Panc1 (cell line): ENCODE measurements around the gene UCK1. TPM values are rescaled to one million over a fixed set of nuclear protein-coding genes. Genes with fewer than 3 reads are reported as not detected.

Experiments used
- ATAC-seq: fragments of 200-7000 bp; cut with Tn5 transposase; 2 replicates; pipeline ENCODE4 v1.9.1; 2020; ENCODE audit warnings: mild to moderate bottlenecking, moderate library complexity
- BruUV-seq: library from RNA; stranded (reverse); fragments of 400-500 nt; replicated peaks from 2 replicates; lab custom pipeline; 2021; lab: Mats Ljungman, UMichigan
- CTCF ChIA-PET: fragments of 300-600 bp; sonication (Branson Sonifier 250); formaldehyde crosslinking; loops from one replicate; lab custom pipeline; 2022; ENCODE audit warnings: antibody characterized with exemption; lab: Charles Lee
- POLR2A ChIA-PET: fragments of 300-600 bp; sonication (Branson Sonifier 250); formaldehyde crosslinking; loops from one replicate; lab custom pipeline; 2022; ENCODE audit warnings: antibody characterized with exemption; lab: Charles Lee
- DNase-seq: peaks from one replicate; pipeline ENCODE4 v3.0.0-alpha.2; 2010; ENCODE audit warnings: low read depth, low spot score
- H3K27ac ChIP-seq: 2 replicates; pipeline ENCODE4 v1.5.1; 2011; ENCODE audit warnings: mild to moderate bottlenecking, low read length, inconsistent platforms
- H3K27me3 ChIP-seq: fragments of 200-500 bp; sonication (Bioruptor generic); 2 replicates; pipeline ENCODE4 v1.6.0; 2014; ENCODE audit warnings: low read length, inconsistent platforms; ENCODE audit not compliant: control insufficient read depth, insufficient read depth
- H3K36me3 ChIP-seq: fragments of 200-500 bp; sonication (Bioruptor generic); 2 replicates; pipeline ENCODE4 v1.5.1; 2014; ENCODE audit warnings: inconsistent platforms, mild to moderate bottlenecking, low read length, moderate library complexity; ENCODE audit not compliant: control insufficient read depth, insufficient read depth
- H3K4me1 ChIP-seq: 2 replicates; pipeline ENCODE4 v1.5.1; 2011; ENCODE audit warnings: inconsistent platforms, mild to moderate bottlenecking, low read length, moderate library complexity; ENCODE audit not compliant: control insufficient read depth, insufficient read depth
- H3K4me3 ChIP-seq, 2 experiments: 2 replicates each; pipeline ENCODE4 v1.5.1; 2011 to 2012; ENCODE audit warnings: low read depth in 2 of 2, low read length in 2 of 2, mild to moderate bottlenecking in 2 of 2, inconsistent platforms in 1 of 2, moderate library complexity in 1 of 2
- H3K9me3 ChIP-seq: fragments of 200-500 bp; sonication (Bioruptor generic); 2 replicates; pipeline ENCODE4 v1.5.1; 2014; ENCODE audit warnings: low read depth, mild to moderate bottlenecking, inconsistent platforms, low read length, moderate library complexity; ENCODE audit not compliant: control insufficient read depth, insufficient read depth
- POLR2AphosphoS5 ChIP-seq: IDR thresholded peaks from 2 replicates; pipeline ENCODE4 v1.6.1; 2012; ENCODE audit warnings: mild to moderate bottlenecking, low read depth, low read length, moderate library complexity
- SIN3A ChIP-seq: IDR thresholded peaks from 2 replicates; pipeline ENCODE4 v1.6.1; 2012; ENCODE audit warnings: low read depth, mild to moderate bottlenecking, low read length, moderate library complexity, borderline replicate concordance; ENCODE audit not compliant: insufficient read depth
- TCF7L2 ChIP-seq: IDR thresholded peaks from 2 replicates; pipeline ENCODE4 v1.6.1; 2011; ENCODE audit warnings: mild to moderate bottlenecking, low read depth, low read length, inconsistent platforms
- in situ Hi-C: cut with HindIII; loops from 2 replicates; pipeline ENCODE4 v1.10.0; 2016; ENCODE audit warnings: low sequenced_read_pairs, low pct_unique_long_range_greater_than_20kb
- intact Hi-C: fragments of 100-400 bp; cut with micrococcal nuclease; formaldehyde crosslinking; loops from one replicate; pipeline ENCODE4 v1.10.0; 2022; ENCODE audit not compliant: unreplicated experiment
- total RNA-seq: library from RNA; stranded (reverse); gene quantifications from one replicate; pipeline ENCODE4 v1.2.1, GENCODE V29; 2021; ENCODE audit not compliant: unreplicated experiment
- TF ChIP-seq, protein P1 (sequence below): fragments of 450-650 bp; IDR thresholded peaks from 2 replicates; pipeline ENCODE4 v1.5.1; 2017; ENCODE audit warnings: mild to moderate bottlenecking
- TF ChIP-seq, protein P2 (sequence below), 2 experiments: IDR thresholded peaks; 2 replicates each; pipeline ENCODE4 v1.6.1; 2011 to 2012; ENCODE audit warnings: low read depth in 2 of 2, control low read depth in 1 of 2, low read length in 1 of 2, mild to moderate bottlenecking in 1 of 2, moderate library complexity in 1 of 2; ENCODE audit not compliant: insufficient read depth in 1 of 2

The UCK1 gene
- total RNA-seq, 1 experiment from 2014 or later, result 30.2 TPM

DNA sequence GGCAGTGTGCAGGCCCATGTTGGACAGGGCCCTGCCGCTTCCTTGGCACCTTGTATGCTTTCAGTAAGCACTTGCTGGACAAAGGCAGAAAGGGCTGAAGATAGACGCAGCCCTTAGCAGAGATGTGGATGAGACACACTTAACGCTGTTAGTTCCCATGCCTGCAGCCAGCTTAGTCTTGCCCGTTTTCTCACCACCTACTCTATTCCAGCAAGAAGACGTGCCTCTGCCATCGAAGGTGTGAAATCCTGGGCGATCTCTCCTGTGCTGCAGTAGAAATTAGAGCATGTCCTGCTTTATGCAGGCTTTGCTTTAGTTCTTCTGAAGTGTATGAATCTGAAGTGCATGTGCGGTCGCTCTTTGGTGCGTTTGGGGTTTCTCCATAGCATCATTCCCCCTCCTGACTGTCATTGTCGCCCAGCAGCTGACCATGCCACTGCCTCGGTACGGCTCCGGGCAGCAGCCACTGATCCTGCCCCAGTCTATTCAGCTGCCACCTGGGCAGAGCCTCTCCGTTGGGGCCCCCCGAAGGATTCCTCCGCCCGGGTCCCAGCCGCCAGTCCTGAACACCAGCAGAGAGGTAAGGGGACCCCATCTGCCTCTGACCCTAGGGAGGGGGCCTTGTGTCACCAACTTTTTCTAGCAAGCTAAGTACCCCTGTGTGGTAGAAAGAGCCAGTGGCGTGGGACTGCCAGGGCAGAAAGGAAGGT, 39.9 kb downstream of the UCK1 start:
- peaks cover 4% of the 10 kb centered on the region for H3K36me3 ChIP-seq
- ATAC-seq, result no peak
- in situ Hi-C loops, result no loop called here
- no peak for DNase-seq
- H3K4me1 ChIP-seq, result no peaks in the 10 kb centered on the region
- H3K9me3 ChIP-seq, result no peaks in the 10 kb centered on the region
- ChIA-PET CTCF (no interaction called here), POLR2A (no interaction called here)
- no peaks in the 10 kb centered on the region for H3K27me3 ChIP-seq
- H3K27ac ChIP-seq, result no peak overlapping the region
- no peak overlapping the region for H3K4me3 ChIP-seq
- intact Hi-C loops, result no loop called here
- no TSS peak for BruUV-seq
- TF ChIP-seq SIN3A (no peak), TCF7L2 (no peak), POLR2AphosphoS5 (no peak)
- TF ChIP-seq, protein P1, sequence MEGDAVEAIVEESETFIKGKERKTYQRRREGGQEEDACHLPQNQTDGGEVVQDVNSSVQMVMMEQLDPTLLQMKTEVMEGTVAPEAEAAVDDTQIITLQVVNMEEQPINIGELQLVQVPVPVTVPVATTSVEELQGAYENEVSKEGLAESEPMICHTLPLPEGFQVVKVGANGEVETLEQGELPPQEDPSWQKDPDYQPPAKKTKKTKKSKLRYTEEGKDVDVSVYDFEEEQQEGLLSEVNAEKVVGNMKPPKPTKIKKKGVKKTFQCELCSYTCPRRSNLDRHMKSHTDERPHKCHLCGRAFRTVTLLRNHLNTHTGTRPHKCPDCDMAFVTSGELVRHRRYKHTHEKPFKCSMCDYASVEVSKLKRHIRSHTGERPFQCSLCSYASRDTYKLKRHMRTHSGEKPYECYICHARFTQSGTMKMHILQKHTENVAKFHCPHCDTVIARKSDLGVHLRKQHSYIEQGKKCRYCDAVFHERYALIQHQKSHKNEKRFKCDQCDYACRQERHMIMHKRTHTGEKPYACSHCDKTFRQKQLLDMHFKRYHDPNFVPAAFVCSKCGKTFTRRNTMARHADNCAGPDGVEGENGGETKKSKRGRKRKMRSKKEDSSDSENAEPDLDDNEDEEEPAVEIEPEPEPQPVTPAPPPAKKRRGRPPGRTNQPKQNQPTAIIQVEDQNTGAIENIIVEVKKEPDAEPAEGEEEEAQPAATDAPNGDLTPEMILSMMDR, result no peak
- TF ChIP-seq, protein P2, sequence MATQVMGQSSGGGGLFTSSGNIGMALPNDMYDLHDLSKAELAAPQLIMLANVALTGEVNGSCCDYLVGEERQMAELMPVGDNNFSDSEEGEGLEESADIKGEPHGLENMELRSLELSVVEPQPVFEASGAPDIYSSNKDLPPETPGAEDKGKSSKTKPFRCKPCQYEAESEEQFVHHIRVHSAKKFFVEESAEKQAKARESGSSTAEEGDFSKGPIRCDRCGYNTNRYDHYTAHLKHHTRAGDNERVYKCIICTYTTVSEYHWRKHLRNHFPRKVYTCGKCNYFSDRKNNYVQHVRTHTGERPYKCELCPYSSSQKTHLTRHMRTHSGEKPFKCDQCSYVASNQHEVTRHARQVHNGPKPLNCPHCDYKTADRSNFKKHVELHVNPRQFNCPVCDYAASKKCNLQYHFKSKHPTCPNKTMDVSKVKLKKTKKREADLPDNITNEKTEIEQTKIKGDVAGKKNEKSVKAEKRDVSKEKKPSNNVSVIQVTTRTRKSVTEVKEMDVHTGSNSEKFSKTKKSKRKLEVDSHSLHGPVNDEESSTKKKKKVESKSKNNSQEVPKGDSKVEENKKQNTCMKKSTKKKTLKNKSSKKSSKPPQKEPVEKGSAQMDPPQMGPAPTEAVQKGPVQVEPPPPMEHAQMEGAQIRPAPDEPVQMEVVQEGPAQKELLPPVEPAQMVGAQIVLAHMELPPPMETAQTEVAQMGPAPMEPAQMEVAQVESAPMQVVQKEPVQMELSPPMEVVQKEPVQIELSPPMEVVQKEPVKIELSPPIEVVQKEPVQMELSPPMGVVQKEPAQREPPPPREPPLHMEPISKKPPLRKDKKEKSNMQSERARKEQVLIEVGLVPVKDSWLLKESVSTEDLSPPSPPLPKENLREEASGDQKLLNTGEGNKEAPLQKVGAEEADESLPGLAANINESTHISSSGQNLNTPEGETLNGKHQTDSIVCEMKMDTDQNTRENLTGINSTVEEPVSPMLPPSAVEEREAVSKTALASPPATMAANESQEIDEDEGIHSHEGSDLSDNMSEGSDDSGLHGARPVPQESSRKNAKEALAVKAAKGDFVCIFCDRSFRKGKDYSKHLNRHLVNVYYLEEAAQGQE (IDR thresholded peaks at IDR 0.05; ENCODE audit: insufficient read depth in 1 of 2, low read depth in 2 of 2, low read length in 1 of 2), result no peak

DNA sequence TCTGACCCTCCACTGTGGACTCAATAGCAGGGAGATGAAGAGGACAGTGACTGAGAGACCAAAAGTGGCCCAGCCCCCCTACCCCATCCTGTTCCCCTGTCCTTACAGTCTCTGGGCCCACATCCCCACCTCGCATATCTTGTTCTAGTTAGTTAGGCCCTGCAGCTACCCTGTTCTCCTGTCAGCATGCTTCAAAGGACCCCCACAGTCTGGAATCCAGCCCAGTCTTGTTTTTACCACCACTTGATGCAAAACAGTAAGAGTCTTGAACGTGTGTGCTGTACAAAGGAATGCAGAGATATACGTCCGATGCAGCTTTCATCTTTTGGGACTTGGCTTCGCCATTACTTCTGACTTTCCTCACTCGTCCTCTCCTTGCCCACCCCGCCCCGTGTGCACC, 40.5 kb downstream of the UCK1 start:
- no peak for DNase-seq
- H3K4me1 ChIP-seq, result no peaks in the 10 kb centered on the region
- TF ChIP-seq POLR2AphosphoS5, result no peak
- TF ChIP-seq, protein P2 (IDR thresholded peaks at IDR 0.05; ENCODE audit: insufficient read depth in 1 of 2, low read depth in 2 of 2, low read length in 1 of 2), result no peak
- no peak for TF ChIP-seq TCF7L2
- TF ChIP-seq, protein P1, result no peak
- no peak for TF ChIP-seq SIN3A
- no TSS peak for BruUV-seq
- intact Hi-C loops, result no loop called here
- ChIA-PET CTCF (no interaction called here), POLR2A (no interaction called here)
- ATAC-seq, result no peak
- no peaks in the 10 kb centered on the region for H3K27me3 ChIP-seq
- H3K4me3 ChIP-seq, result no peak overlapping the region
- no peak overlapping the region for H3K27ac ChIP-seq
- in situ Hi-C loops, result no loop called here
- no peaks in the 10 kb centered on the region for H3K9me3 ChIP-seq
- H3K36me3 ChIP-seq, result peaks cover 4% of the 10 kb centered on the region
